HCT116 (cell line): Measurements from ENCODE around the gene FAM50B. TPM values are rescaled to one million over a fixed set of nuclear protein-coding genes. Genes with fewer than 3 reads are reported as not detected.

Source experiments
- ATAC-seq: fragments of 200-7000 bp; cut with Tn5 transposase; 2 replicates; pipeline ENCODE4 v1.9.1; 2020; ENCODE audit warnings: mild to moderate bottlenecking, moderate library complexity
- BruUV-seq: library from RNA; stranded (reverse); fragments of 400-500 nt; replicated peaks from 2 replicates; lab custom pipeline; 2021; lab: Mats Ljungman, UMichigan
- CTCF ChIA-PET: fragments of 300-600 bp; sonication (Branson Sonifier 250); formaldehyde crosslinking; loops from one replicate; lab custom pipeline; 2021; ENCODE audit warnings: antibody characterized with exemption; lab: Charles Lee
- POLR2A ChIA-PET: fragments of 300-600, 350-600 bp; sonication (Branson Sonifier 250); formaldehyde crosslinking; loops from one replicate; lab custom pipeline; 2021; ENCODE audit warnings: antibody characterized with exemption; lab: Charles Lee
- RAD21 ChIA-PET, 2 experiments: fragments of 300-600 bp; sonication (Branson Sonifier 250); formaldehyde crosslinking; loops; one replicate each; lab custom pipeline; 2023; ENCODE audit warnings: low total read pairs in 2 of 2; ENCODE audit not compliant: uncharacterized antibody in 2 of 2, unreplicated experiment in 2 of 2, low non-redundant PET in 1 of 2; lab: Charles Lee
- DNase-seq: peaks from one replicate; pipeline ENCODE4 v3.0.0-alpha.2; 2010; ENCODE audit warnings: low read depth, low spot score
- H2AFZ ChIP-seq: fragments of 200-600 bp; shearing (Covaris generic), sonication (generic); 2 replicates; pipeline ENCODE4 v1.6.1; 2017; ENCODE audit warnings: low read depth, mixed run types, mixed read lengths, antibody characterized with exemption, low read length; ENCODE audit not compliant: poor library complexity, severe bottlenecking
- H3K27ac ChIP-seq: 2 replicates; pipeline ENCODE4 v1.5.1; 2012; ENCODE audit warnings: low read depth, low read length
- H3K27me3 ChIP-seq: fragments of 200-600 bp; sonication (generic); 2 replicates; pipeline ENCODE4 v1.6.1; 2016; ENCODE audit warnings: mixed run types, low read length, mixed read lengths; ENCODE audit not compliant: insufficient read depth
- H3K36me3 ChIP-seq, 2 experiments: fragments of 200-500 bp in 1 of 2; fragments of 200-600 bp in 1 of 2; sonication (Bioruptor generic) in 1 of 2; sonication (generic) in 1 of 2; 2 replicates each; pipeline versions ENCODE4 v1.5.1 to v1.6.1; 2014 to 2016; ENCODE audit warnings: low read length in 2 of 2, inconsistent platforms in 1 of 2, mixed read lengths in 1 of 2, mixed run types in 1 of 2; ENCODE audit not compliant: insufficient read depth in 2 of 2, control insufficient read depth in 1 of 2
- H3K4me1 ChIP-seq, 2 experiments: fragments of 200-600 bp in 1 of 2; sonication (generic) in 1 of 2; 2 replicates each; pipeline versions ENCODE4 v1.5.1 to v1.6.1; 2012 to 2017; ENCODE audit warnings: low read length in 2 of 2, inconsistent platforms in 1 of 2, mild to moderate bottlenecking in 1 of 2, mixed read lengths in 1 of 2, mixed run types in 1 of 2, moderate library complexity in 1 of 2; ENCODE audit not compliant: insufficient read depth in 2 of 2, control insufficient read depth in 1 of 2
- H3K4me2 ChIP-seq: fragments of 200-600 bp; sonication (generic); 2 replicates; pipeline ENCODE4 v1.6.1; 2017; ENCODE audit warnings: mixed run types, low read length, mixed read lengths
- H3K4me3 ChIP-seq, 2 experiments: fragments of 200-600 bp in 1 of 2; sonication (generic) in 1 of 2; replicated peaks in 1 of 2; 2 replicates each; pipeline ENCODE4 v1.5.1; 2011 to 2016; ENCODE audit warnings: low read length in 2 of 2, control low read depth in 1 of 2, low read depth in 1 of 2, mild to moderate bottlenecking in 1 of 2, mixed read lengths in 1 of 2, mixed run types in 1 of 2
- H3K79me2 ChIP-seq: fragments of 200-600 bp; sonication (generic); 2 replicates; pipeline ENCODE4 v1.6.1; 2017; ENCODE audit warnings: mild to moderate bottlenecking, mixed run types, low read length, moderate library complexity, mixed read lengths; ENCODE audit not compliant: insufficient read depth
- H3K9ac ChIP-seq: fragments of 200-600 bp; sonication (generic); 2 replicates; pipeline ENCODE4 v1.6.1; 2016; ENCODE audit warnings: low read length, mixed read lengths
- H3K9me2 ChIP-seq: fragments of 200-600 bp; sonication (generic), shearing (Covaris generic); 2 replicates; pipeline ENCODE4 v1.6.1; 2017; ENCODE audit warnings: mixed run types, mild to moderate bottlenecking, moderate library complexity; ENCODE audit not compliant: insufficient read depth
- H3K9me3 ChIP-seq, 2 experiments: fragments of 200-500 bp in 1 of 2; fragments of 200-600 bp in 1 of 2; sonication (Bioruptor generic) in 1 of 2; sonication (generic) in 1 of 2; 2 replicates each; pipeline ENCODE4 v1.6.1; 2014 to 2017; ENCODE audit warnings: low read length in 2 of 2, mixed read lengths in 2 of 2, inconsistent platforms in 1 of 2, low read depth in 1 of 2, mild to moderate bottlenecking in 1 of 2, mixed run types in 1 of 2, moderate library complexity in 1 of 2; ENCODE audit not compliant: control insufficient read depth in 1 of 2, insufficient read depth in 1 of 2
- H4K20me1 ChIP-seq: fragments of 200-600 bp; sonication (generic), shearing (Covaris generic); 2 replicates; pipeline ENCODE4 v1.6.1; 2017; ENCODE audit warnings: mixed run types, mild to moderate bottlenecking, moderate library complexity; ENCODE audit not compliant: insufficient read depth
- CBX3 ChIP-seq: IDR thresholded peaks from 2 replicates; pipeline ENCODE4 v1.6.1; 2012; ENCODE audit warnings: low read depth
- EGR1 ChIP-seq: IDR thresholded peaks from 2 replicates; pipeline ENCODE4 v1.6.1; 2012; ENCODE audit warnings: low read depth
- ELF1 ChIP-seq: IDR thresholded peaks from 2 replicates; pipeline ENCODE4 v1.6.1; 2012; ENCODE audit warnings: low read depth, borderline replicate concordance
- EZH2 ChIP-seq: fragments of 200-600 bp; sonication (generic); IDR thresholded peaks from 2 replicates; pipeline ENCODE4 v1.6.1; 2017; ENCODE audit warnings: antibody characterized with exemption, mixed run types
- FOSL1 ChIP-seq: IDR thresholded peaks from 2 replicates; pipeline ENCODE4 v1.6.1; 2012; ENCODE audit warnings: low read depth
- JUND ChIP-seq: IDR thresholded peaks from 2 replicates; pipeline ENCODE4 v1.6.1; 2012
- POLR2A ChIP-seq: IDR thresholded peaks from 2 replicates; pipeline ENCODE4 v1.7.0; 2011; ENCODE audit warnings: borderline replicate concordance; ENCODE audit not compliant: insufficient read depth, insufficient read length; ENCODE audit errors: extremely low read depth
- POLR2AphosphoS5 ChIP-seq: IDR thresholded peaks from 2 replicates; pipeline ENCODE4 v1.6.1; 2011; ENCODE audit warnings: mild to moderate bottlenecking, low read depth, low read length, moderate library complexity
- SIN3A ChIP-seq: IDR thresholded peaks from 2 replicates; pipeline ENCODE4 v1.6.1; 2012; ENCODE audit warnings: low read depth
- SP1 ChIP-seq: IDR thresholded peaks from 2 replicates; pipeline ENCODE4 v1.6.1; 2012; ENCODE audit warnings: low read depth
- SRF ChIP-seq: IDR thresholded peaks from 2 replicates; pipeline ENCODE4 v1.6.1; 2012; ENCODE audit warnings: low read depth
- YY1 ChIP-seq: IDR thresholded peaks from 2 replicates; pipeline ENCODE4 v1.6.1; 2011; ENCODE audit warnings: low read length, low read depth, moderate library complexity, mild to moderate bottlenecking; ENCODE audit not compliant: insufficient replicate concordance; ENCODE audit errors: extremely low read depth
- ZFX ChIP-seq: fragments of 450-650 bp; IDR thresholded peaks from 2 replicates; pipeline ENCODE4 v1.6.1; 2017
- intact Hi-C: fragments of 100-400 bp; cut with micrococcal nuclease; formaldehyde crosslinking; loops from 2 replicates; pipeline ENCODE4 v1.10.0; 2022
- total RNA-seq: library from RNA; stranded (reverse); gene quantifications from one replicate; pipeline ENCODE4 v1.2.1, GENCODE V29; 2021; ENCODE audit not compliant: unreplicated experiment
- TF ChIP-seq, protein P1 (sequence below): IDR thresholded peaks from 2 replicates; pipeline ENCODE4 v1.6.1; 2012; ENCODE audit warnings: low read depth
- TF ChIP-seq, protein P2 (sequence below): IDR thresholded peaks from 2 replicates; pipeline ENCODE4 v1.6.1; 2012
- TF ChIP-seq, protein P3 (sequence below): IDR thresholded peaks from 2 replicates; pipeline ENCODE4 v1.6.1; 2011; ENCODE audit warnings: mild to moderate bottlenecking, low read length, moderate library complexity; ENCODE audit not compliant: insufficient replicate concordance; ENCODE audit errors: extremely low read depth
- TF ChIP-seq, protein P4 (sequence below), 3 experiments: fragments of 200-600 bp in 1 of 3; sonication (generic) in 1 of 3; IDR thresholded peaks in 2 of 3; conservative IDR thresholded peaks in 1 of 3; 2 replicates each; pipeline ENCODE4 v1.5.1; 2012 to 2017; ENCODE audit warnings: low read depth in 2 of 3, low read length in 2 of 3, antibody characterized with exemption in 1 of 3, borderline replicate concordance in 1 of 3, control low read depth in 1 of 3, mild to moderate bottlenecking in 1 of 3, mixed read lengths in 1 of 3, mixed run types in 1 of 3, moderate library complexity in 1 of 3; ENCODE audit not compliant: insufficient read depth in 1 of 3

FAM50B gene
- total RNA-seq, 1 experiment from 2014 or later, result 0.86 TPM

DNA sequence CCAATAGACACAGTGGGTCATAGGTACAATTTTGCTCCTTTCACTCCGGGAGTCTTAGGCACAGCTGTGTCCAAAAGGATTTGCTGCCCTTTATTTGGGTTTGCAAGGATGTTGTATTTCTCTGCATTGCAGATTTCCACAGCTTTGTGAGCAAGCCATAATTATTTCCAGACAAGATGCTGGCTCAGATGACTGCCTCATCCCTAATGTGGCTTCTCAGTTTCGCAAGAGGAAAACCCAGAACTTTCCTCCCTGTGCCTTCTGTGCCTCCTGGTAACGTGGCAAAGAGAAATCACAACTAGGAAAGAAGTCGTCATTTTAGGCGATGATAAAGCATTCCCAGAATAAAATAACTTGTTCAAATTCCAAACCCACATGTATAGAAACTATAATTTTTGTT lies 33.7 kb downstream of the FAM50B start (continued):
- TF ChIP-seq, protein P1, sequence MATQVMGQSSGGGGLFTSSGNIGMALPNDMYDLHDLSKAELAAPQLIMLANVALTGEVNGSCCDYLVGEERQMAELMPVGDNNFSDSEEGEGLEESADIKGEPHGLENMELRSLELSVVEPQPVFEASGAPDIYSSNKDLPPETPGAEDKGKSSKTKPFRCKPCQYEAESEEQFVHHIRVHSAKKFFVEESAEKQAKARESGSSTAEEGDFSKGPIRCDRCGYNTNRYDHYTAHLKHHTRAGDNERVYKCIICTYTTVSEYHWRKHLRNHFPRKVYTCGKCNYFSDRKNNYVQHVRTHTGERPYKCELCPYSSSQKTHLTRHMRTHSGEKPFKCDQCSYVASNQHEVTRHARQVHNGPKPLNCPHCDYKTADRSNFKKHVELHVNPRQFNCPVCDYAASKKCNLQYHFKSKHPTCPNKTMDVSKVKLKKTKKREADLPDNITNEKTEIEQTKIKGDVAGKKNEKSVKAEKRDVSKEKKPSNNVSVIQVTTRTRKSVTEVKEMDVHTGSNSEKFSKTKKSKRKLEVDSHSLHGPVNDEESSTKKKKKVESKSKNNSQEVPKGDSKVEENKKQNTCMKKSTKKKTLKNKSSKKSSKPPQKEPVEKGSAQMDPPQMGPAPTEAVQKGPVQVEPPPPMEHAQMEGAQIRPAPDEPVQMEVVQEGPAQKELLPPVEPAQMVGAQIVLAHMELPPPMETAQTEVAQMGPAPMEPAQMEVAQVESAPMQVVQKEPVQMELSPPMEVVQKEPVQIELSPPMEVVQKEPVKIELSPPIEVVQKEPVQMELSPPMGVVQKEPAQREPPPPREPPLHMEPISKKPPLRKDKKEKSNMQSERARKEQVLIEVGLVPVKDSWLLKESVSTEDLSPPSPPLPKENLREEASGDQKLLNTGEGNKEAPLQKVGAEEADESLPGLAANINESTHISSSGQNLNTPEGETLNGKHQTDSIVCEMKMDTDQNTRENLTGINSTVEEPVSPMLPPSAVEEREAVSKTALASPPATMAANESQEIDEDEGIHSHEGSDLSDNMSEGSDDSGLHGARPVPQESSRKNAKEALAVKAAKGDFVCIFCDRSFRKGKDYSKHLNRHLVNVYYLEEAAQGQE, result no peak
- TF ChIP-seq SRF (no peak), POLR2A (no peak), ELF1 (no peak), ZFX (no peak), SP1 (no peak)

DNA sequence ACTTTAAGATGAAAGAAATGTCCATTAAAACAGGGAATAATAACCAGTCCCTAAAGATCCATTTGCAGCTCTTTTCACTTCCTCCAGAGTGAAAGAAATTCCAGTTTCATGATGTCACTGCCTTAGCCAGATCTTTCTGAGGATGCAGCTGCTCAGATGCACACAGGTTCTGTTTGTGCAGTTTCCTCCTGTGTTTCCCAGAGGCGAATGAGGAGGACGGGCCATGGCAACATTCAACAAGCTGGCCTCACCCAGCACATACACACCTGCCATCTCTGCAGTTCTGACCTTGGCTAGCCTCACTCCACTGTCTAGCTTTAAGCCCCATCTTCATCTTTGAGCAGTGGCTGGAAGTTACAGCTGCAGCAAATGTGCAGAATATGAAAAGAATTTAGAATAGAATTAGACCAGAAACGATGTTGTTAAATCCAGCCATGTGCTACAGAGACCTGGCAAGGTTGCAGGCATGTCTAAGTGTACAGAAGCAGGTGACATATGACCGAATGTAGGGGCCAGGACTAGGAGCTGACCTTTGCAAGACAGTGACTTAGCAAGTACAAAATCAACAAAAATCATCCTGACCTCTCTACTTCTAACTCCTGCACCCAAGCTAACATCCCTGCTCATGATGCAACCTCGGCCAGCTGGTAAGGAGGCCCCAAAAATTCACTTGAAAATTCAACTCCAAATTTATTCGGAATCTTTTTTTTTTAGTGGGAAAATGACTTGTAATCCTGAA lies 35.0 kb downstream of the FAM50B start:
- no peak overlapping the region for H2AFZ ChIP-seq
- no peak for TF ChIP-seq YY1
- no peak for TF ChIP-seq ELF1
- TF ChIP-seq, protein P2, sequence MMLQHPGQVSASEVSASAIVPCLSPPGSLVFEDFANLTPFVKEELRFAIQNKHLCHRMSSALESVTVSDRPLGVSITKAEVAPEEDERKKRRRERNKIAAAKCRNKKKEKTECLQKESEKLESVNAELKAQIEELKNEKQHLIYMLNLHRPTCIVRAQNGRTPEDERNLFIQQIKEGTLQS, result no peak
- TF ChIP-seq CBX3, result no peak
- no peak for TF ChIP-seq POLR2AphosphoS5
- TF ChIP-seq SP1, result no peak
- TF ChIP-seq EGR1, result no peak
- TF ChIP-seq SRF, result no peak
- TF ChIP-seq, protein P3, sequence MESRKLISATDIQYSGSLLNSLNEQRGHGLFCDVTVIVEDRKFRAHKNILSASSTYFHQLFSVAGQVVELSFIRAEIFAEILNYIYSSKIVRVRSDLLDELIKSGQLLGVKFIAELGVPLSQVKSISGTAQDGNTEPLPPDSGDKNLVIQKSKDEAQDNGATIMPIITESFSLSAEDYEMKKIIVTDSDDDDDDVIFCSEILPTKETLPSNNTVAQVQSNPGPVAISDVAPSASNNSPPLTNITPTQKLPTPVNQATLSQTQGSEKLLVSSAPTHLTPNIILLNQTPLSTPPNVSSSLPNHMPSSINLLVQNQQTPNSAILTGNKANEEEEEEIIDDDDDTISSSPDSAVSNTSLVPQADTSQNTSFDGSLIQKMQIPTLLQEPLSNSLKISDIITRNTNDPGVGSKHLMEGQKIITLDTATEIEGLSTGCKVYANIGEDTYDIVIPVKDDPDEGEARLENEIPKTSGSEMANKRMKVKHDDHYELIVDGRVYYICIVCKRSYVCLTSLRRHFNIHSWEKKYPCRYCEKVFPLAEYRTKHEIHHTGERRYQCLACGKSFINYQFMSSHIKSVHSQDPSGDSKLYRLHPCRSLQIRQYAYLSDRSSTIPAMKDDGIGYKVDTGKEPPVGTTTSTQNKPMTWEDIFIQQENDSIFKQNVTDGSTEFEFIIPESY, result no peak
- no peak for TF ChIP-seq FOSL1
- TF ChIP-seq JUND, result no peak
- no peak for TF ChIP-seq ZFX
- TF ChIP-seq, protein P4, sequence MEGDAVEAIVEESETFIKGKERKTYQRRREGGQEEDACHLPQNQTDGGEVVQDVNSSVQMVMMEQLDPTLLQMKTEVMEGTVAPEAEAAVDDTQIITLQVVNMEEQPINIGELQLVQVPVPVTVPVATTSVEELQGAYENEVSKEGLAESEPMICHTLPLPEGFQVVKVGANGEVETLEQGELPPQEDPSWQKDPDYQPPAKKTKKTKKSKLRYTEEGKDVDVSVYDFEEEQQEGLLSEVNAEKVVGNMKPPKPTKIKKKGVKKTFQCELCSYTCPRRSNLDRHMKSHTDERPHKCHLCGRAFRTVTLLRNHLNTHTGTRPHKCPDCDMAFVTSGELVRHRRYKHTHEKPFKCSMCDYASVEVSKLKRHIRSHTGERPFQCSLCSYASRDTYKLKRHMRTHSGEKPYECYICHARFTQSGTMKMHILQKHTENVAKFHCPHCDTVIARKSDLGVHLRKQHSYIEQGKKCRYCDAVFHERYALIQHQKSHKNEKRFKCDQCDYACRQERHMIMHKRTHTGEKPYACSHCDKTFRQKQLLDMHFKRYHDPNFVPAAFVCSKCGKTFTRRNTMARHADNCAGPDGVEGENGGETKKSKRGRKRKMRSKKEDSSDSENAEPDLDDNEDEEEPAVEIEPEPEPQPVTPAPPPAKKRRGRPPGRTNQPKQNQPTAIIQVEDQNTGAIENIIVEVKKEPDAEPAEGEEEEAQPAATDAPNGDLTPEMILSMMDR (IDR thresholded peaks at IDR 0.05 in 2 of 3, conservative IDR thresholded peaks at IDR 0.05 in 1 of 3; ENCODE audit: borderline replicate concordance in 1 of 3, insufficient read depth in 1 of 3, low read depth in 2 of 3, low read length in 2 of 3), result no peak
- TF ChIP-seq EZH2, result no peak
- TF ChIP-seq SIN3A, result no peak
- TF ChIP-seq, all 23 proteins: peak for 0
- Histone ChIP-seq H3K4me2 (no peak overlapping the region), H3K4me1 (0 out of 4 replicates have a peak, but pooled peaks cover 0 to 5% of the 10 kb centered on the region in 2 experiments), H3K9me2 (no peaks in the 10 kb centered on the region), H3K9ac (no peak overlapping the region), H3K9me3 (no peaks in the 10 kb centered on the region), H3K27ac (no peak overlapping the region), H4K20me1 (no peaks in the 10 kb centered on the region), H3K27me3 (no peaks in the 10 kb centered on the region), H3K4me3 (no peak overlapping the region), H3K79me2 (no peaks in the 10 kb centered on the region), H3K36me3 (no peaks in the 10 kb centered on the region)
- ChIA-PET CTCF (interaction anchor here (0.6 to 2.6 kb wide), 2 partner anchors 94 to 154 kb away, joined by 3 to 12 read pairs; no protein-coding TSS in a partner anchor), POLR2A (no interaction called here), RAD21 (no interaction called here)
- no peak for ATAC-seq
- intact Hi-C loops, result loop anchor here (2.0 kb wide), 1 partner anchor 49 kb away; no protein-coding TSS in a partner anchor
- DNase-seq, result no peak
- no TSS peak for BruUV-seq
